ENCODE data around the gene KIF13A.

The KIF13A gene

GRCh38 chr6:17785094-17785787, 202.2 kb downstream of the KIF13A start:
- no peak overlapping the region for H3K4me2 ChIP-seq
- H3K36me3 ChIP-seq (ENCODE audit: insufficient read depth), result no peaks in the 10 kb centered on the region
- no peak overlapping the region for H3K9ac ChIP-seq
- no peaks in the 10 kb centered on the region for H3K4me1 ChIP-seq (ENCODE audit: low read depth, poor library complexity, severe bottlenecking)
- H2AFZ ChIP-seq (ENCODE audit: low read depth), result no peak overlapping the region
- no peaks in the 10 kb centered on the region for H3K27me3 ChIP-seq (ENCODE audit: insufficient read depth, low read depth)
- TF ChIP-seq CTCF (conservative IDR thresholded peaks at IDR 0.05; ENCODE audit: low read depth, low read length), result no peak
- H3K79me2 ChIP-seq (ENCODE audit: insufficient read depth, low read depth), result no peaks in the 10 kb centered on the region
- H4K20me1 ChIP-seq (ENCODE audit: insufficient read depth), result no peaks in the 10 kb centered on the region
- H3K27ac ChIP-seq, result no peak overlapping the region
- H3K4me3 ChIP-seq (IDR thresholded peaks at IDR 0.05; ENCODE audit: insufficient read depth, low read depth, low read length), result no peak overlapping the region

- no peaks in the 10 kb centered on the region for H3K27me3 ChIP-seq (ENCODE audit: insufficient read depth, low read depth)
- no peaks in the 10 kb centered on the region for H3K36me3 ChIP-seq (ENCODE audit: insufficient read depth)
- H3K4me3 ChIP-seq (IDR thresholded peaks at IDR 0.05; ENCODE audit: insufficient read depth, low read depth, low read length), result no peak overlapping the region
- no peak overlapping the region for H3K4me2 ChIP-seq
- no peaks in the 10 kb centered on the region for H3K4me1 ChIP-seq (ENCODE audit: low read depth, poor library complexity, severe bottlenecking)
- TF ChIP-seq CTCF (conservative IDR thresholded peaks at IDR 0.05; ENCODE audit: low read depth, low read length), result no peak
- H3K9ac ChIP-seq, result no peak overlapping the region
- H2AFZ ChIP-seq (ENCODE audit: low read depth), result no peak overlapping the region
- no peak overlapping the region for H3K27ac ChIP-seq
- H4K20me1 ChIP-seq (ENCODE audit: insufficient read depth), result no peaks in the 10 kb centered on the region
- no peaks in the 10 kb centered on the region for H3K79me2 ChIP-seq (ENCODE audit: insufficient read depth, low read depth)
Observed at GRCh38 chr6:17780061-17780460, 207.4 kb downstream of the KIF13A start.

DNA sequence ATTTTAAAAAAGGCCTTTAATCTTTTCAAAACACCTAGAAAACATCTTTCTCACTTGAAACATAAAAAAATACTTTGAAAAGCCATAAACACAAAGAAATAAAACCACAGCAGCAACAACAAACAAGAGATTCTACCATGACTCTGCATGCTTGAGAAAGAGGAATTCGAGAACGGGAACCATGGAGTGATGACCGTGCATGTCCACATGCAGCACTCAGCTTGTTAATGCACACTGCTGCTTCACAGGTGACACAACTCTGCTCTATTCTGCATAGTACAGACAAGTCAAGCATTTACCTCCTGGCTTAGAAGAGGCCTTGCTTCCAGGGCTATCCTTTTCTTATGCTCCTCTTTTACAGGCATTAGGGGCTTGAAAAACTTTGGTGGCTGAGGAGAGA, 215.8 kb downstream of the KIF13A start:
- Histone ChIP-seq H3K4me3 (IDR thresholded peaks at IDR 0.05; ENCODE audit: insufficient read depth, low read depth, low read length) (no peak overlapping the region), H3K36me3 (ENCODE audit: insufficient read depth) (no peaks in the 10 kb centered on the region), H3K79me2 (ENCODE audit: insufficient read depth, low read depth) (no peaks in the 10 kb centered on the region), H2AFZ (ENCODE audit: low read depth) (no peak overlapping the region), H3K27me3 (ENCODE audit: insufficient read depth, low read depth) (no peaks in the 10 kb centered on the region), H3K4me1 (ENCODE audit: low read depth, poor library complexity, severe bottlenecking) (no peaks in the 10 kb centered on the region), H4K20me1 (ENCODE audit: insufficient read depth) (no peaks in the 10 kb centered on the region), H3K4me2 (no peak overlapping the region), H3K9ac (no peak overlapping the region), H3K27ac (no peak overlapping the region)
- no peak for TF ChIP-seq CTCF (conservative IDR thresholded peaks at IDR 0.05; ENCODE audit: low read depth, low read length)

DNA sequence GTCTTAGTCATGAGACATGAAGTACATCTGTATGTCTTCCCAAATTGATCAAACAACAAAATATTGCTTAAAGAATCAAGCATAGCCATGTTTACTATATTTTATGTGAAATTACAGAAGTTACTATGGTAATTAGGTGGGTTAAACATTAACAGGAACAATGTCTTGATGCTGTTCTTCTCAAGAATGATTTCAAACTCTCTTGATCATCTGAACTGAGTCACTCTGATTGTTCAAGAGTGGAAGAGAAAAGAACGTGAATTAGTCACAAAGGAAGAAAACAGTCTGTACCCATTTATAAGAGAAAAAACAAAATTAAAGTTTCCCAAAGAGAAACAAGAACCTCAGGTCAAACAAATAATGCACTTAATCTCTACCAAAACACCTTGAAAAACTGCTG, 218.6 kb downstream of the KIF13A start:
- Histone ChIP-seq H3K4me1 (ENCODE audit: low read depth, poor library complexity, severe bottlenecking) (no peaks in the 10 kb centered on the region), H3K4me2 (no peak overlapping the region), H4K20me1 (ENCODE audit: insufficient read depth) (no peaks in the 10 kb centered on the region), H2AFZ (ENCODE audit: low read depth) (no peak overlapping the region), H3K36me3 (ENCODE audit: insufficient read depth) (no peaks in the 10 kb centered on the region), H3K4me3 (IDR thresholded peaks at IDR 0.05; ENCODE audit: insufficient read depth, low read depth, low read length) (no peak overlapping the region), H3K9ac (no peak overlapping the region), H3K27ac (no peak overlapping the region), H3K79me2 (ENCODE audit: insufficient read depth, low read depth) (no peaks in the 10 kb centered on the region), H3K27me3 (ENCODE audit: insufficient read depth, low read depth) (no peaks in the 10 kb centered on the region)
- TF ChIP-seq CTCF (conservative IDR thresholded peaks at IDR 0.05; ENCODE audit: low read depth, low read length), result no peak

All from KMS-11 (cell line).